CD4-positive, alpha-beta T cell treated with Interferon gamma for 1 hour (primary cell): Measurements from ENCODE around the gene ADNP2.

Experiments
- DNase-seq: peaks from one replicate; pipeline ENCODE4 v3.0.0-alpha.2; 2020

The ADNP2 gene

GRCh38 chr18:80108739-80109675, at the start of gene ADNP2:
ADNP2 (plus strand) TSS chr18:80109262; CDS start chr18:80117543, 8,281 bp downstream.
- DNase-seq, result peak; percentile 91

- no peak for DNase-seq
Observed at GRCh38 chr18:80059945-80060344, 49.1 kb upstream of the ADNP2 start.

GRCh38 chr18:80065705-80066104, 43.4 kb upstream of the ADNP2 start:
- no peak for DNase-seq

GRCh38 chr18:80067321-80067720, 41.7 kb upstream of the ADNP2 start:
- DNase-seq, result no peak

- DNase-seq, result no peak
Observed at GRCh38 chr18:80067897-80068296, 41.2 kb upstream of the ADNP2 start.

GRCh38 chr18:80068571-80069272, 40.3 kb upstream of the ADNP2 start:
- DNase-seq, result no peak

GRCh38 chr18:80070825-80071224, 38.2 kb upstream of the ADNP2 start:
- no peak for DNase-seq

GRCh38 chr18:80074183-80074582, 34.9 kb upstream of the ADNP2 start:
- DNase-seq, result no peak

GRCh38 chr18:80074697-80075096, 34.4 kb upstream of the ADNP2 start:
- no peak for DNase-seq

GRCh38 chr18:80075940-80076339, 33.1 kb upstream of the ADNP2 start:
- DNase-seq, result no peak

GRCh38 chr18:80076379-80076778, 32.7 kb upstream of the ADNP2 start:
- DNase-seq, result no peak

GRCh38 chr18:80077873-80078272, 31.2 kb upstream of the ADNP2 start:
- no peak for DNase-seq

- DNase-seq, result no peak
Observed at GRCh38 chr18:80086281-80086680, 22.8 kb upstream of the ADNP2 start.

GRCh38 chr18:80088036-80088435, 21.0 kb upstream of the ADNP2 start:
- DNase-seq, result no peak

- no peak for DNase-seq
Observed at GRCh38 chr18:80088823-80089222, 20.2 kb upstream of the ADNP2 start.

GRCh38 chr18:80095414-80095813, 13.6 kb upstream of the ADNP2 start:
- no peak for DNase-seq

GRCh38 chr18:80096032-80096565, 13.0 kb upstream of the ADNP2 start:
- no peak for DNase-seq

- DNase-seq, result no peak
Observed at GRCh38 chr18:80097201-80097600, 11.9 kb upstream of the ADNP2 start.

- DNase-seq, result no peak
Observed at GRCh38 chr18:80103231-80103630, 5.8 kb upstream of the ADNP2 start.

- no peak for DNase-seq
Observed at GRCh38 chr18:80104364-80104779, 4.7 kb upstream of the ADNP2 start.

GRCh38 chr18:80105369-80106167, 3.5 kb upstream of the ADNP2 start:
- no peak for DNase-seq

GRCh38 chr18:80106482-80107051, 2.5 kb upstream of the ADNP2 start:
- no peak for DNase-seq

GRCh38 chr18:80107426-80107825, 1.6 kb upstream of the ADNP2 start:
- DNase-seq, result no peak
